GM13977 (cell line): ENCODE results near the gene MSH4.
"Not testable (repeated sequence)": the region's sequence is repeated elsewhere in the genome, so short reads cannot be mapped to it uniquely, and the experiment has no call there.

Source experiments
- DNase-seq: peaks from one replicate; pipeline ENCODE4 v3.0.0; 2012; ENCODE audit warnings: low spot score
- in situ Hi-C: fragments of 300-500 bp; cut with MboI; formaldehyde crosslinking; loops from one replicate; pipeline ENCODE4 v1.12.0; 2022; ENCODE audit warnings: low sequenced_read_pairs, low pct_unique_long_range_greater_than_20kb, mixed read lengths, inconsistent platforms; ENCODE audit not compliant: unreplicated experiment
- TF ChIP-seq, protein P1 (sequence below): IDR thresholded peaks from 2 replicates; pipeline ENCODE4 v1.5.1; 2012; ENCODE audit warnings: mild to moderate bottlenecking, control low read depth; ENCODE audit not compliant: insufficient read depth; ENCODE audit errors: extremely low read depth, missing control alignments

Gene MSH4

DNA sequence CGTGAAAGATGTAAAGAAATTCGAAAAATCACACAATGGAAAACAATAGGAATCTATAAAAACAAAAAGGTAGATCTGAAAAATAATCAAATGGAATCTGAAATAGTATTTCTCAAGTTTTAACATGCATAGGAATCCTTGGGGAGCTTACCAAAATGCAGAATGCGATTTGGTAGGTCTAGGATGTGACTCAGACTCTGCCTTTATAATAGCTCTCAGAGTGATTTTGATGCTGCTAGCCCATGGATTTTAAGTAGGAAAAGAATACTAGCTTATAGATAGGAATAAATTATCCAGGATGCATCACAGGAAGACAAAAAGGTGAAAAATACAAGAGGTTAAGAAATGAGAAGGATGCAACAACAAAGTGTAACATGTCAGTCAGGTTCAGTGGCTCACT is 24.7 kb upstream of the MSH4 start:
- no peak for DNase-seq
- TF ChIP-seq, protein P1, sequence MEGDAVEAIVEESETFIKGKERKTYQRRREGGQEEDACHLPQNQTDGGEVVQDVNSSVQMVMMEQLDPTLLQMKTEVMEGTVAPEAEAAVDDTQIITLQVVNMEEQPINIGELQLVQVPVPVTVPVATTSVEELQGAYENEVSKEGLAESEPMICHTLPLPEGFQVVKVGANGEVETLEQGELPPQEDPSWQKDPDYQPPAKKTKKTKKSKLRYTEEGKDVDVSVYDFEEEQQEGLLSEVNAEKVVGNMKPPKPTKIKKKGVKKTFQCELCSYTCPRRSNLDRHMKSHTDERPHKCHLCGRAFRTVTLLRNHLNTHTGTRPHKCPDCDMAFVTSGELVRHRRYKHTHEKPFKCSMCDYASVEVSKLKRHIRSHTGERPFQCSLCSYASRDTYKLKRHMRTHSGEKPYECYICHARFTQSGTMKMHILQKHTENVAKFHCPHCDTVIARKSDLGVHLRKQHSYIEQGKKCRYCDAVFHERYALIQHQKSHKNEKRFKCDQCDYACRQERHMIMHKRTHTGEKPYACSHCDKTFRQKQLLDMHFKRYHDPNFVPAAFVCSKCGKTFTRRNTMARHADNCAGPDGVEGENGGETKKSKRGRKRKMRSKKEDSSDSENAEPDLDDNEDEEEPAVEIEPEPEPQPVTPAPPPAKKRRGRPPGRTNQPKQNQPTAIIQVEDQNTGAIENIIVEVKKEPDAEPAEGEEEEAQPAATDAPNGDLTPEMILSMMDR = no peak
- in situ Hi-C loops = no loop called here

DNA sequence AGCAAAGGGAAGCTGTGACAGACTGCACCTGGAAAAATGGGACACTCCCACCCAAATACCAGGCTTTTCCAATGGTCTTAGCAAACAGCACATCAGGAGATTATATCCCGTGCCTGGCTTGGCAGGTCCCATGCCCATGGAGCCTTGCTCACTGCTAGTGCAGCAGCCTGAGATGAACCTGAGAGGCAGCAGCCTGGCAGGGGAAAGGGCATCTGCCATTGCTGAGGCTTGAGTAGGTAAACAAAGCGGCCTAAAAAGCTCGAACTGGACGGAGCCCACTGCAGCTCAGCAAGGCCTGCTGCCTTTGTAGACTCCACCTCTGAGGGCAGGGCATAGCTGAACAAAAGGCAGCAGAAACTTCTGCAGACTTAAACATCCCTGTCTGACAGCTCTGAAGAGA is 18.9 kb upstream of the MSH4 start:
- DNase-seq, in situ Hi-C loops: not testable (repeated sequence)

DNA sequence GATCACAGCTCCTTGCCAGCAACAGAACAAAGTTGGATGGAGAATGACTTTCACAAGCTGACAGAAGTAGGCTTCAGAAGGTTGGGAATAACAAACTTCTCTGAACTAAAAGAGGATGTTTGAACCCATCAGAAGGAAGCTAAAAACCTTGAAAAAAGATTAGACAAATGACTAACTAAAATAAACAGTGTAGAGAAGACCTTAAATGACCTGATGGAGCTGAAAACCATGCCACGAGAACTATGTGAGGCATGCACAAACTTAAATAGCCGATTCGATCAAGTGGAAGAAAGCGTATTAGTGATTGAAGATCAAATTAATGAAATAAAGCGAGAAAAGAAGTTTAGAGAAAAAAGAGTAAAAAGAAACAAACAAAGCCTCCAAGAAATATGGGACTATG is 18.0 kb upstream of the MSH4 start:
- in situ Hi-C loops, DNase-seq: not testable (repeated sequence)

DNA sequence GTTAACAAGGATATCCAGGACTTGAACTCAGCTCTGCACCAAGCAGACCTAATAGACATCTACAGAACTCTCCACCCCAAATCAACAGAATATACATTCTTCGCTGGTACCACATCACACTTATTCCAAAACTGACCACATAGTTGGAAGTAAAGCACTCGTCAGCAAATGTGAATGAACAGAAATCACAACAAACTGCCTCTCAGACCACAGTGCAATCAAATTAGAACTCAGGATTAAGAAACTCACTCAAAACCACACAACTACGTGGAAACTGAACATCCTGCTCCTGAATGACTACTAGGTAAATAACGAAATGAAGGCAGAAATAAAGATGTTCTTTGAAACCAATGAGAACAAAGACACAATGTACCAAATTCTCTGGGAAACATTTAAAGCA is 16.5 kb upstream of the MSH4 start:
- in situ Hi-C loops, DNase-seq: not testable (repeated sequence)

DNA sequence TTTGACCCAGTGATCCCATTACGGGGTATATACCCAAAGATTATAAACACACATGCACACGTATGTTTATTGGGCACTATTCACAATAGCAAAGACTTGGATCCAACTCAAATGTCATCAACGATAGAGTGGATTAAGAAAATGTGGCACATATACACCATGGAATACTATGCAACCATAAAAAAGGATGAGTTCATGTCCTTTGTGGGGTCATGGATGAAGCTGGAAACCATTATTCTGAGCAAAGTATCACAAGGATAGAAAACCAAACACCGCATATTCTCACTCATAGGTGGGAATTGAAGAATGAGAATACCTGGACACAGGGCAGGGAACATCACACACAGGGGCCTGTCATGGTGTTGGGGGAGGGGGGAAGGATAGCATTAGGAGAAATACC is 12.8 kb upstream of the MSH4 start:
- DNase-seq, in situ Hi-C loops: not testable (repeated sequence)

DNA sequence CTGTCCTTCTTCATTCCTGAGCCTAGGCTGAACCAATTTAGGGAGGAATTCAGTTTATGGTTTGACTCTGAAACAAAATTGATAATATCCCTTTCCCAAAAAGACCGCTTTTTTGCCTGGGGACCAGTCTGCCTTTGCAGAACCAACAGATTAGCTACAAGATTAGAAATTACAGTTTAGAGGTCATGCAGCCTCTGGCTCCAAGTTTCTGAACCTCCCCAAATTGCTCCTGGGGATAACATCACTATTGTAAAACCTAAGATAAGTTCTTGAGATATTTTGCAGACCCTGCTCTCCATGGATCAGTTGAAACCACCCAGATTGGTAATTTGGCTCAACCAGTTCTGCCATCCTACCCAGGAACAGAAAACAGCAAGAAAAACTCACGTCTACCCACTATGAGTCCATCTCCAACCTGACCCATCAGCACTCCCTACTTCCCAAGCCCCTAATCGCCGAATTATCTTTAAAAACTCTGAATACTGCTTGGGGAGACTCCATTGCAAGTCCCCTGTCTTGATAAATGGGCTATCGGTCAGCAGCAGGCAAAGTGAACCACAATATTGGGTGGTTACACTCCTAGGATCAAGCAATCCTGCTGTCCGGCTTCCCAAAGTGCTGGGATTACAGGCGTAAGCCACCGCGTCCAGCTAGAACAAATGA is 11.2 kb upstream of the MSH4 start:
- DNase-seq = no peak
- in situ Hi-C loops = no loop called here
- TF ChIP-seq, protein P1 = no peak

DNA sequence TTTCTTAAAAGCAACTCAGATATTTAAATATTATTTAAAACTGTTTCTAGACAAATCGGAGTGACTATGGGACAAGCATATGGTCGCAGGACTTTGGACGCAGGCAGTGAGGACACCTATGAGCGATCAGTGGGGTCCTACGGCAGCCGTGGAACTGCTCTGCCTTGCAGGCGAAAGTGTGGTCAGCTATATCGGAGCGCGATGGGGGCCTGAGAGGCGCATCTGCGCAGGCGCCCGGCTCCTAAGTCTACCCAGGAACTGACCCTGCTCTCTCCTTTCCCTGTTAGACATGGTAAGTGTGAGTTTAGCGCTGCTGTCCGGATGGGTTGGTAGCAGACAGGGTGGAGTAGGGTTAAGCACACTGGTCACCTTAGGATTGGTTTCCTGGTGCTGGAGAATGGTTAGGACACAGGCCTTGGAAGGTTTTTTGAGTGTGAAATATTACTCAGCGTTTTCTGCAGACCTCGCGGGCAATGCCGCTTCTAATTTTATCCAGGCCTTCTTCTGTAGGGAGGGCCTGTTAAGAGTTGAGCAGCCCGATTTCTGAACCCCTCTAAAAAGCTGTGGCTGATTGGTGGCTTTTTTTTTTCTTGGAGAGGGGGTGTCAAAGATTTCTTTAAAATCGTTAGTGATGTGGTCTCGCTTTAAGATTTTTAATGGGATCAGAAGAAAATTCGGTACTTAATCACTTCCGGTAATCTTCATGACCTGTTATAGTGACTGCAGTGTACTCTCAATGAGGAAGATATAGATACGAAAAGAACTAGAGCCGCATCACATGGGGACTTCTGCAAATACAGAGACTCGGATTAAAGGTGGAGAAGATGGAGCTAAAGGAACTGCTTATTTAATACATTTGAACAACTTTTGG is 10.5 kb upstream of the MSH4 start, which contains the start of gene RABGGTB:
RABGGTB (plus strand) TSS at position 274 of the 871 bp plus-strand sequence; CDS start at position 290, 16 bp downstream.
- TF ChIP-seq, protein P1 = no peak
- in situ Hi-C loops = no loop called here
- peak; percentile 84 for DNase-seq

DNA sequence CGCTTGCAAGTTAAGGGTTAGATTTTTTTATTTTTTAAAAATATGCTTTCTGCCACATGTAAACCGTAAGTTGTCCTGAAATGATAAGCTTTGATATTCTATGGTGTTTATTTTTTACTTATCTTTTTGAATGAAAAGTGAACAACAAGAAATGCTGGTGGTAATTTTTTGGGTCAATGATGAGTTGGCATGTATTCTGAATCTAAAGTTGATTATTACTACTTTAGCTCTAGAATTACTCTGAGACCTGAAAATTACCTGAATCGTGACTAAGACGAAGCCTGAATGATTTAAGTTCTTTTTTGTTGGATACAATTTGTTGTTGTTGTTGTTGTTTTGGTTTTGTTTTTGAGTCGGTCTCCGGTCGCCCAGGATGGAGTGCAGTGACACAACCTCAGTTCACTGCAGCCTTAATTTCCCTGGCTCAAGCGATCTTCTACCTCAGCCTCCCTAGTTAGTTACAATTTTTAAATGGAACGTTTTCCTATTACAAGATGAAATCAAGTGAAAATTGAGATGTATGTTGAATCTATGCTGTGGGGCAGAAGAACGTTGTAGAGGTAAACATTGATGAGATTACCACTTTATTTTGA is 9.7 kb upstream of the MSH4 start:
- no peak for DNase-seq
- TF ChIP-seq, protein P1 = no peak
- in situ Hi-C loops = no loop called here
